ENCODE measurements around the gene CALM1.
"Not testable (repeated sequence)": the region's sequence is repeated elsewhere in the genome, so short reads cannot be mapped to it uniquely, and the experiment has no call there.

Gene CALM1

DNA sequence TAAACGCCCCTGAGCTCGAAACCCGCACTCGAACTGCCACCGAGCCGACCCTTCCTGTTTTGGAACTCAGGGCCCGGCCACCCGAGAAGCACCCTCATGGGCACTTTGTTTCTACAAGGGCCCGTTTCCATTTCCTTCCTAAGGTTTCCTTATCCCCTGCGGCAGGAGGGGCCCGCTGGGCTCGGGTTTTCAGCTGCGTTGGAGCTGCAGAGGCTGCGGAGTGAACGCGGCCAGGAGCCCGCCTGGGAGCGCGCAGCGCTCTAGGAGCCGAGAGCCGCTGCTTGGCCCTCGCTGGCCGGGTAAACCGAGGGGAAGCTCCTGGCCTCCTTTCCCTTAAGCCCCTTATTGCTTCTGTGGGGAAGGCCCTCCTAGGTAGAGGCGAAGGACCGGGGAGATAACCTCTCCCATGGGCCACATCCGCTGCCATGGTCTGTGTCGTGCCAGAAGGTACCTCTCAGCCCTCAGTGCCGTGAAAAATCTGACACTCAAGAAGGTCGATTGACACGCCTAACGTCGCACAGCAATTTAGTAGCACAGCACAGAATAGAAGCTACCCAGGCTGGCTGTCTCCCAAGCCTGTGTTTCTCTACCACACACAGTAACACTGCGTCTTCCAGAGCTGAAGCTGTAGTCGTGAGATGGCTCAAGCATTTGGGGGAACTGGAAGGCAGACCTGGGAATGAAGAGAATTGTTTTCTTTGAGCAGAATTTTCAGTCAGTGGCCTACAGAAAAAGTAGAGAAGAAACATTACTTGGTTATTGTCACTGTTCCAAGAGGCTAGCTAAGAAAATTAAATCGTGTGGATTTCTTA, 12.9 kb upstream of the CALM1 start:
- DNase-seq (ENCODE audit: low read depth), result peak; percentile 37

DNA sequence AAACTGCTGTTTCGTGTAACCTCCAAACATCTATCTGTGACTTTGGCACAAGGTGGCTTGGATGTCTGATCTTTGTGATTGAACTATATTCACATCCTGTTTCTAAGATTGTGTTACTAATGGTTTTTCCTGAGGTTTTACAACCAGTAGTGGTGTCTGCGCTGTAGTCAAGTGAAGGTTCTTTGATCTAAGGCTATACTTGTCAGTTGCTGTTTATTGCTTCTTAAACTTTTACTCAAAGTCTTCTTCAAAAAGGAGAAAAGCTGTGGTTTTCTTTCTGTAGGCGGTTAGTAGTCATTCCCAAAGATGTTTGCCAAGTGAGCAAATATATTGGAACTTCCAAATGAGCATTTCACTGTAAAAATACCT, 12.3 kb upstream of the CALM1 start:
- DNase-seq (ENCODE audit: low read depth), result no peak

DNA sequence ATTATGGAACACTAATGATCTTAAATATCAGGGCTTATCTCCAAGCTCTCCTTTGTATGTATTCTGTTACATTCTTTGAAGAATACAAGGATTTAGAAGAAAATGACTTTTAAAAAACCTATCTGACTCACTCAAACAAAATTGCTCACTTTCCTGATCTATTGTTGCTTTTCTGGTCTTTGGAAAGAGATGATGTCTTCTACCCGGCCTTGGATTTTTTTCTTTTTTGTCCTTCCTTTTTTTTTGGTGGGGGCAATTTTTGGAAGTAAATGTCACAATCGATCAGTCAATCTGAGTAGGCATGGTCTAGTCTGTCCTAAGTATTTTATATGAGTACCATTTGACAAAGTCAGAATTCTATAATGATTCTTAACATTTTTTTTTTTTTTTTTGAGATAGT, 10.5 kb upstream of the CALM1 start:
- DNase-seq (ENCODE audit: low read depth), result no peak

DNA sequence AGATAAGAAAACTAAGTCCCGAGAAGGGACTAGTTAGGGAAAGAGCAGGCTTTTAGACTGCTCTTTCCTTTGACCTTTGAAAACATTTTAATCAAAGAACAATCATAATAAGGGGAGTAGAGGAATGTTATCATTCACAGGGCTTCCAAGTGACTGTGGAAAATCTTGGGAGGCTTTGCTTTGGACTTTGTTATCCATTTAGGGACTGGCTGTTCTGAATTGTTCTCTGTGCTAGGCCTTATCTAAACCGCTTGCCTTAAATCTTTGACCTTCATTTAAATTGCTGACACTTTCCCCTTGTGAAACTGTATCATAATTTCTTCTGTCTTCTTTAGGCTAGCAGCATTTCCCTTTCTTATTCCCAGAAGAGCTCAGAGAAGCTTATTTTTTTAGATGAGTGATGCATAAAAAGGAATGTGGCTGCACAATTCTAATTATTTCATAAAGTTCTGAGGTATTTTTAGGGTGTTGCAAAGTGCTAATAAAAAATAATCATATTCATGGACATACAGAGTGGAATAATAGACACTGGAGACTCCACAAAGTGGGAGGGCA, 9.5 kb upstream of the CALM1 start:
- no peak for DNase-seq (ENCODE audit: low read depth)

DNA sequence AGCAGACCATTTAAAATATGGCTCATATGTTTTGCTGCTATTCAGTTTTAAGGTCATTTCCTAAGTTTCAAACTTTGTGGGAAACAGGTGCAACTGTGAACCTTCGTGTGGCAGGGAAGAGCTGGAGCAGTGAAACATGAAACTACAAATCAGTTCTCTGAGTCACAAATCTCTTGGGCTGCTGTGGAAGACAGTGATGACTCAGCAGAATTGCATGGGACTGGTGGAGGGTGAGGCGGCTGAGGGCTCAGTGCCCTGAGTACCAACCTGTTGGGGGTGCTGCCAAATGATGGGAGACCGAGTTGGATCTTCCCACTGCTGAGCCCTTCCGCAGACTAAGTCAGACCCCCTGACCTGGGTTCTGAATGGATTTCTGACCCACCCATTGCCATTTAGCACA, 8.4 kb upstream of the CALM1 start:
- DNase-seq (ENCODE audit: low read depth), result no peak

DNA sequence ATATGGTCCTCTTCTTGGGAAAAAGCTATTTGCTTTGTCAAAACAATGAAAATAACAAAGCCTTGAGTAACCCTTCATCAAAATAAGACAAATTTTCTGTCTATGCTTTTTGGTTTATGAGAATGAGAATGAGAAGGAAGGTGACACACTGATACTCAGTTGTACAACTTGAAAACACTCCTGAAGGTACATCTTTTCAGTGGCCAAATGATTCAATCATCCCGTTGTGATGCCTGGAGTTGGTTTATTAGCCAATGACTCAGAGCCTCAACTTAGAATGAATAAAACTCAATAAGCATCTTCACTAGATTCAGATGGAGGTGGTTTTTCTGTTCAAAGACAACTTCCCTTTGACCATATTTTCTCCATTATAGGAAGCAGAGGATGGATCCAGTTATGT, 7.8 kb upstream of the CALM1 start:
- no peak for DNase-seq (ENCODE audit: low read depth)

DNA sequence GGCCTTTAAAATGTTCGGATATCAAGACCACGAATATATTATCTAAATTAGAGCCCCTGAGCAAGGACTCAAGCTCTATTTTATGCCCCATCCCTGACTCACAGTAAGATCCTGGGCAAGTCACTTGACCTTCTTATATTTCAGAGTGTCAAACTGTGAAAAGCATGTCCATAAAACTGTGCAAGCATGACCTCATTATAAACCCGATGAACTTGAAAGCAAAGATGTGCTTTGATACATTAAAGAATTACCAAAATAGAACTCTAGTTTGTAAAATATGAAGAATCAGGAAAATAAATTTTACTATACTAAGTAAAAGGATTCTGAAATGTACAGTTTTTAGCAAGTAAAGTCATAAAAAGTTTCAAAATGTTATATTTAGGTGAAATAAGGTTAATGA, 2.9 kb upstream of the CALM1 start:
- DNase-seq (ENCODE audit: low read depth), result no peak

DNA sequence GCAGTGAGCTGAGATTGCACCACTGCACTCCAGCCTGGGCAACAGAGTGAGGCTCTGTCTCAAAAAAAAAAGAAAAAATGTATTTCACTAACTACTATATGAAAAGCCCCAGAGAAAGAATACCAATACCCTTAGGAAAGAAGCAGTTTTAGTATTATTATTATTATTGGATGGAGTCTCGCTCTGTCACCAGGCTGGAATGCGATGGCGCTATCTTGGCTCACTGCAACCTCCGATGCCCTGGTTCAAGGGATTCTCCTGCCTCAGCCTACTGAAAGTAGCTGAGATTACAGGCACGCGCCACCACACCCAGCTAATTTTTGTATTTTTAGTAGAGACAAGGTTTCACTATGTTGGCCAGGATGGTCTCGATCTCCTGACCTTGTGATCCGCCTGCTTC, 2.0 kb upstream of the CALM1 start:
- not testable (repeated sequence) for DNase-seq (ENCODE audit: low read depth)

DNA sequence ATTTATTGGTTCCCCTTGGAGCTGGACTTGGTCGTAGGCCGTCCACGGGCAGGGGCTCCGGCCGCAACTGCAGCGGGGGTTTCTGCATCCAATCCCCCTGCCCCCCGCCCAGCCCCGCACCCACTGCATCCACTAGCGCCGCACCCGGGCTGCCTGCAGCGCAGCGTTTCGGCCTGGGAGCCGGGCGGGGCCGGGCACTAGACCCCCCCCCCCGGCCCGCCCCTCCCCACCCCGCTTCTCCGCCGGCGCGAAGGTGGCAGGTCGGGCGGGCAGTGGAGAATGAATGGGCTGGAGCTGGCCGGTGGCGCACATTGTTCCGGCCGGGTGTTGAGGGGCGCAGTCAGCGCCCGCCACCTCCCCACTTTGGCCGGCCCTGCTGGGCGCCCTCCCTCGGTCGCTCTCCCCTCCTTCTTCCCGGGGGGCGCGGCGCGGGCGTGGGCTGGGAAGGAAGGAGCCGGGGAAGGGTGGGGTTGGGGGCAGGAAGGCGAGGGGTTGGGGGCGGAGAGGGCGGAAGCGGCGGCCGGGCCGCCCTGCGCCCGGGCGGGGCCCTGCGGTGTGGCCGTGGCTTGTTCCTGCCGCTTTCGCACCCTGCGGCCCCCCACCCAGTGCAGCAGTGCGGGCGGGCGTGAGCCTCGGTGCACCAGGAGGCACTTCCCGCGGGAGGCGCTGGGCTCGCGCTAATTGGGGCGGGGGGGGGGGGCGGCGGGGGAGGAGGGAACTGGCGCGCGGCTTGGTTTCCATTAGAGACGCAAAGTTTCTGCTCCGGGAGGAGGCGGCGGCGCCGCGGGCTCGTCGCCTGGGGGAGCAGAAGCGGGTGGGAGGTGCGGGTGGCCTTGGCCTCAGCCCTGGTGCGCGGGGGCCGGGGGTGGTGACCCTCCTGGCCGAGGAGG, 841 bp downstream of the CALM1 start:
- DNase-seq (ENCODE audit: low read depth), result peak; percentile 41

DNA sequence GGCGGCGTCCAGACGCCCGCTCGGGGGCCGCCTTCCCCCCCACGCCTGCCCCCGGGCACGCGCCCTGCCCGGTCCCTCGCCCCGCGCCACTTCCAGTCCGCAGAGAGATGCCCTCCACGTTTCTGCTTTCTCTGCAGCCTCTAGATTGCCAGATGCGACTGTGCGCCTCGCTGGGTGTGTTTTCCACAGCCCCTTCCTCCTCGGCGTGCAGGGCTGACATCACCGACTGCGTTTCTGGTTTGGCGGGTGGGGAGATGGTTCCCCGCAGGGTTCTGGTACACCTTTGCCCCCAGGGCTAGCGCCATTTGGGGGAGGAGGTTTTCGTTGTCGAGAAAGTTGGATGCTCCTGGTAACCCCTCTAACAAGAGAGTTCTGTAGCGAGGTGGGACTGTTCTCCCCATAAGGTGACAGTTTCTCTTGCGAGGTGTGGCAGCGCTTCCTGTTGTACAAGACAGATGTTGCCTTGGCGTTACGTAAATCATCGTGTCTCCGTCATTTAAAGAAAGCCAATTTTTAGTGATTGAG, 1.5 kb downstream of the CALM1 start:
- peak; percentile 31 for DNase-seq (ENCODE audit: low read depth)

DNA sequence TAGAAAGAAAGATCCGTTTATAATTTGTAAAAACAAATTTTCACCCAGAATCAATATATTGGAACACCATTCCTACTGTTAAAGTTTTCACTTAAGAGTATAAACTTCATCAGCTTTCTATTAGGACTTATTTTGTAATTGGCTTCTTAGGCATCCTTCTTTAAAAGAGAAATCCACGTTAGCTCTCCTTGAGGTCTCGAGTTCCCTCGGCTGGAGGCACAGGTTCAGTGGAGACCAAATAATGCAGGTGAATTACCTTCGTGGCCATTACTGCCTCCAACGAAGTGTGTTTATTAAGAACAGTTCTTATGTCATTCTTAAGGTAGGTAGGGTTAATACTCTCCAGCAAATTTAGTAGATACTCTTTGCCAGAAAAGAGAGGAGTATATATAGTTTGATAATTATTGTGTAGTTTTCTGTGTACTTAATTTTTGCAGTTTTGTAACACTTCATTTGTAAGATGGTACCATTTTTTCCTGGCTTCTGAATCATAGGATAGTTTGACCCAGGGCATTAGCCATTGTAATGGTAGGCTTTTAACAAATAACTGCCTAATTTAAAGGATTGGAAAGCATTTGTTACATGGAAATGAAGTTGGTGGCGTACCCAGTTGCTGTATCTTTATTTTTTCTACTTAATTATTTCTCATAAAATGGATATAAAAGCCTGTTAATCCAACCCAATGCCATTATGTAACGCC, 2.2 kb downstream of the CALM1 start:
- no peak for DNase-seq (ENCODE audit: low read depth)

DNA sequence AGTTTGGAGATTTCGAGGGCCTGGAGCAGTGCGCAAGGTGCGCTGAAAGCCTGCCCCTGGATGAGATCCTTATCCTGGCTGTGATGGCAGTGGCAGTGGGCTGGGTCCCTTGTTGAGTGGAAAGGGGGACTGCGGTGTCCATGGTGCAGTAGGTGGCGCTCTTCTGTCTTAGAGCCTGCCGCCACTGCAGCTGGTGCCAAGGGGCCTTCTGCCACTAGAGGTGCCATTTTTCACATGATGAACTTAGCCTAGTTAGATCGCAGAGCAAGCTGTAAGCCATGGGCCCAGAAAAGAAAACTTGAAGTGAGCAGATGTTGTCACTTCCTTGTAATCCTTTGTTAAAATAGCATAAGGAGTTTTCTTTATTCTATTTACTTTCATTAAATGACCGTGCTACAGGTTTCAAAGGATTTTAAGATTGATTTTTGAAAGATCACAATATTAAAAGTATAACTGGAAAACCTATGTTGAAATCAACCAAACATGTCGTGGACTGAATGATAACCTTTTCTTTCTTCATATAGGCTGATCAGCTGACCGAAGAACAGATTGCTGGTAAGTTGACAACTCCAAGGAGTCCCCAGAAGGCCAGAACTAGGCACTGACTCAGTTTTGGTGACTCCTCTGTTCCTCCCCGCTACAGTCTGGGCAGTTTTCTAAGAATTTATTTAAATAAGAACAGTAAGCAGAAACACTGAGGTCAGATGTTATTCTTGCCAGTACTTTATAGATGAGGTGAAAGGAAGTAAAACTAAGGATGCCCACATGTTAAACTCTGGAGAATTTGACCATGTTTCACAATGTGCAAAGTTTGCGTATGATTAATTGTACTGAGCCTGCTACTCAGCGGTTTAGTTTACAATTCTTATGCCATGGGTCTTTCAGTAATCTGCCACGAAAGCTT, 3.0 kb downstream of the CALM1 start:
- DNase-seq (ENCODE audit: low read depth), result peak; percentile 73

DNA sequence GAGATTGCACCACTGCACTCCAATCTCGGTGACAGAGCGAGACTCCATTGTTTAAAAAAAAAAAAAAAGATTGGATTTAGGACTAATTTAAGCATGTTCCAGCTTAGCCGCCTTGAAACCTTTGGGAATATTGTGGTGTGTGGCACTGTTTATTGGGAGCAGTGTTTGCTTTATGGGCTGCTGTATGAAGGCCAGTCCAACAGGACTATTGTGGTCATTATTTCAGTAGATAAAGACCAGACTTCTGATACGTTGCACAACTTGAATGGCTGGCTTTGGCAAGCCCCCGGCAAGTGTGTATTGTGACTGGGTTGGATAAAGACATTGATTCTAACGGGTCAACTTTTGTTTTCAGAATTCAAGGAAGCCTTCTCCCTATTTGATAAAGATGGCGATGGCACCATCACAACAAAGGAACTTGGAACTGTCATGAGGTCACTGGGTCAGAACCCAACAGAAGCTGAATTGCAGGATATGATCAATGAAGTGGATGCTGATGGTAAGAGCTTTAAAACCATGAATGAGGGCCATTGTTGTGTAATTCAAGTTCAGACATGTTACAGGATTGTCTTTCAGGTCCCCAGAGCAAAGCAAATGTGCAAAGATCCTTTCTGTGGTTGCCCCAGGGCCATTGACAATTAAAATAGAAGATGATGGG, 4.2 kb downstream of the CALM1 start:
- DNase-seq (ENCODE audit: low read depth), result no peak

DNA sequence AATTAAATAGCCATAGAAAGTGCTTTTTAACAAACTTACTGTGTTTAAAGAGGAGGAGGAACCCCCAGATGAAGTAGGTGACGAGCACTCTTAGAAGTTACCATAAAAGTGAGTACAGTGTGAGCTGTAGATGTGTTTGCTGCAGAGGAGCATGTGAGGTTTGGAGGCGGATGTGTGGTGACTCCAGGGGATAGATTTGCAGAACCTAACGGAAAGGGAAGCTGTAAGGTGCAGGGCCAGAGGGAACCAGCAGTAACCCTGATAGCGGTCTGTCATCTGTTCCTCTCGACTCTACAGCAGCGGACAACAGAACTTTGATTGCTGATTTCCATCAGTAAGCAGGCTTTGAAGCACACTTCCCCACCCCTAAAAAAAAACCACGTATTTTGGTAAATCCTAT, 5.2 kb downstream of the CALM1 start:
- no peak for DNase-seq (ENCODE audit: low read depth)

DNA sequence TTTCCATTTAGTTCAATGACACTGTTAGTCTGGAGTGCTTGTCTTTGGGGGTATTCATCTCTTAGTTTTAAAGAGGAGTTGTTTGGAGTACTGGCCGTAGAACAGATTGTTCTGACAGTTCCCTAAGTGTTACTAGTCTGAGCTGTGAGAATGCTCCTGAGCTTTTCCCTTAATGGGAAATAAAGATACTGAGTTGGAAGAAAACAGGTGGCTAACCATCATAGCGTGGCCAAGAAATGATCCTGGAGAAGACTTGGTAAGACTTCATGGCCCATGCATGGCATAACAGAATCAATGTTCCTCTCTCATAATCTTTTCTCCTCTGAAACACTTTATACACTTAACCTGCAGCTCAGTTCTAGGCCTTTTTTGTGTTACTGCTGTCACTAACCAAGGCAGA, 6.2 kb downstream of the CALM1 start:
- no peak for DNase-seq (ENCODE audit: low read depth)

DNA sequence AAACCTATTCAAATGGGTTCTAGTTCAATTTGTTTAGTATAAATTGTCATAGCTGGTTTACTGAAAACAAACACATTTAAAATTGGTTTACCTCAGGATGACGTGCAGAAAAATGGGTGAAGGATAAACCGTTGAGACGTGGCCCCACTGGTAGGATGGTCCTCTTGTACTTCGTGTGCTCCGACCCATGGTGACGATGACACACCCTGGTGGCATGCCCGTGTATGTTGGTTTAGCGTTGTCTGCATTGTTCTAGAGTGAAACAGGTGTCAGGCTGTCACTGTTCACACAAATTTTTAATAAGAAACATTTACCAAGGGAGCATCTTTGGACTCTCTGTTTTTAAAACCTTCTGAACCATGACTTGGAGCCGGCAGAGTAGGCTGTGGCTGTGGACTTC, 8.3 kb downstream of the CALM1 start:
- DNase-seq (ENCODE audit: low read depth), result no peak

DNA sequence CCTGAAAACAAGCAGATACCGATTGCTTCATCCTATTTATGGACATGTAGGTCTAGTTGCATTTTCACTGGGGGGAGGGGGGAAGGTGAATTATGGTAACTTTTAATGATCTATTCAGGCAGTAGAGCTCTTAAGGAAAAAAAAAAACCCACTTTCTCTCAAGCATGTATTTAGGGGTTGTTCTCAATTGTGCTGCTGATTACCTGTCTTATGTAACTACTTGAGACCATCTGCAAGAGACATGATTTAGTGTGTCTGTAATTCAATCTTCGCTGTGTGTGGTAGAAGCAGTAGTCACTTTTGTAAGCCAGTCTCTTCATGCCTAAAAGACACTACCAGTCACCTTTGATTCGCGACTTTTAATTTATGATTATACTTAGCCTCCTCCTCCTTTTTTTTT, 8.9 kb downstream of the CALM1 start:
- no peak for DNase-seq (ENCODE audit: low read depth)

DNA sequence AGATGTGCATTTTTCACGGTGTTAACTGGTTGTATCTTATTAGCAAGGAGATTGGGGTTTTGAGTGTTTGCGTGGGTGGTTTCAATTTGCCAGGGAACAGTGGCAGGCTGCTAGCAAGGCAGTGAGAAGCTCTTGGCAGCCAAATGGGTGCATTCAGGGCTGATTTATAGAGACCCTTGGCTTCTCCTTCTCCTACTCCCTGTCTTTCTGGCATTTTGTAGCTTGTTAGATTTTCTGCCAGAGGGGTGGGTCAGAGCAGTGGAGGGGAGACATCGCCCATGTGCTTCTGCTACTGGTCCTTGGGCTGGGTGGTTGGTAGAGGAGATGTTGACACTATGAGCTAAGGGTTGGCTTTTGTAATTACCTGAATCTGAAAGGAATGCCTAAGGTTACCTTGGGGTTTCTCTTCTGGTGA, 9.6 kb downstream of the CALM1 start:
- DNase-seq (ENCODE audit: low read depth), result no peak

DNA sequence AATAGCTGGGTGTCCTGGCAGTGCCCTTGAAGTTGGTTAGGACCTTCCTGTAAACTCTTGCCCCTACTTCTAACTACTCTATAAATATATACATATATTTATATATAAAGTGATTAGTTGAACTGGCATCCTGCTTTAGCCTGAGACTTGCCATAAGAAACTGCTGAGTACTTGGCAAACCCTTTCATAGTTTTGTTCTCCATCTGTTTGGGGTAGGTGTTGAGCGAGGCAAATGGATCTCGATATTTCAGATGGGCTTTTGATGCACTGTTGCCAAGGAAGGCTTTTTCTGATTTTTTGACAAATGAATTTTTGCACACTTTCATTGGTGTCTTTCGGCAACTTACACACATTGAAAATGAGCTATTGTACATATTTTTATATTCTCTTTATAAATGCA, 10.4 kb downstream of the CALM1 start:
- DNase-seq (ENCODE audit: low read depth), result no peak

DNA sequence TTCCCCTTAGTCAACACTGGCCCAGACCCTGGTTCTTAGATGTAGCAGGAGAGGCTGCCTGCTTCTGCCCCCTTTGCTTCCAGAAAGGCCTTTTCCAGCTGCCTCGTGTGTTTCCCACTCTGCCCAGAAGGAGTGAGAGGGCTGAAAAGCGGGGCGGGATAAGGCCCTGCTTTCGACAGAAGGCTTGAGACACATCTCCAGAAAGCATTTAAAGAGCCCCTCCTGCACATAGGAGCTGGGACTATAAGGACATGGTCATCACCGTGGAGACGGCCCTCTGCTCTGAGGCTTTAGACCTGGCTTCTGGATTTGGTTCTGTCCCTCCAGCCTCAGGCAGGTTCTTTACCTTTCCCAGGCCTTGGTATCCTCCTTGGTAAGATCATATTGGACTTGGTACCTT, 11.9 kb downstream of the CALM1 start:
- DNase-seq (ENCODE audit: low read depth), result no peak
